Naive thymus-derived CD4-positive, alpha-beta T cell (primary cell): ENCODE measurements around the gene FOSL1. TPM values are rescaled to one million over a fixed set of nuclear protein-coding genes. Genes with fewer than 3 reads are reported as not detected.
A peak's percentile ranks its signal among the peaks of the same experiment; 100 is the strongest.
"Not testable (repeated sequence)": the region's sequence is repeated elsewhere in the genome, so short reads cannot be mapped to it uniquely, and the experiment has no call there.

Experiments used
- ATAC-seq: fragments of 150-1000 bp; cut with Tn5 transposase; 2 replicates; pipeline ENCODE4 v1.10.0; 2021; ENCODE audit warnings: mild to moderate bottlenecking, moderate library complexity
- CTCF ChIA-PET: fragments of 350-600 bp; sonication (Branson Sonifier 250); formaldehyde crosslinking; loops from one replicate; lab custom pipeline; 2021; ENCODE audit warnings: antibody characterized with exemption; lab: Charles Lee
- POLR2A ChIA-PET: fragments of 350-600 bp; sonication (Branson Sonifier 250); formaldehyde crosslinking; loops from one replicate; lab custom pipeline; 2021; ENCODE audit warnings: antibody characterized with exemption, inconsistent platforms; lab: Charles Lee
- DNase-seq, 9 donors: peaks; one replicate each; pipeline versions ENCODE4 v3.0.0 to v3.0.0-alpha.2; 2020 to 2022; ENCODE audit warnings: mixed read lengths in 1 of 9
- H3K27ac ChIP-seq: one replicate; pipeline ENCODE4 v1.7.0; 2013; ENCODE audit warnings: mild to moderate bottlenecking, low read depth, low read length, moderate library complexity
- H3K27me3 ChIP-seq, 2 donors: one replicate each; pipeline ENCODE4 v1.7.0; 2013; ENCODE audit warnings: low read length in 2 of 2, mild to moderate bottlenecking in 2 of 2, moderate library complexity in 2 of 2; ENCODE audit not compliant: control insufficient read depth in 2 of 2, insufficient read depth in 2 of 2
- H3K36me3 ChIP-seq, 3 experiments: 1 replicate in 2 of 3; 2 replicates in 1 of 3; pipeline ENCODE4 v1.7.0; 2013; ENCODE audit warnings: low read length in 3 of 3, mild to moderate bottlenecking in 3 of 3, moderate library complexity in 1 of 3; ENCODE audit not compliant: insufficient read depth in 3 of 3, control insufficient read depth in 2 of 3
- H3K4me1 ChIP-seq, 2 donors: one replicate each; pipeline ENCODE4 v1.7.0; 2013; ENCODE audit warnings: low read length in 2 of 2, mild to moderate bottlenecking in 2 of 2, moderate library complexity in 1 of 2; ENCODE audit not compliant: control insufficient read depth in 2 of 2, insufficient read depth in 2 of 2
- H3K4me3 ChIP-seq: 2 replicates; pipeline ENCODE4 v1.7.0; 2013; ENCODE audit warnings: mild to moderate bottlenecking, low read length
- H3K9me3 ChIP-seq, 3 experiments: 1 replicate in 2 of 3; 2 replicates in 1 of 3; pipeline ENCODE4 v1.7.0; 2013; ENCODE audit warnings: low read length in 3 of 3; ENCODE audit not compliant: control insufficient read depth in 2 of 3
- H3K27ac Mint-ChIP-seq, 9 donors: one replicate each; pipeline ENCODE4 v1.8.0; 2020 to 2022; ENCODE audit warnings: mixed read lengths in 9 of 9, mild to moderate bottlenecking in 8 of 9, moderate library complexity in 5 of 9, inconsistent platforms in 2 of 9
- H3K27me3 Mint-ChIP-seq, 5 donors: one replicate each; pipeline ENCODE4 v1.8.0; 2021 to 2022; ENCODE audit warnings: mixed read lengths in 5 of 5, mild to moderate bottlenecking in 1 of 5
- H3K36me3 Mint-ChIP-seq, 5 donors: one replicate each; pipeline ENCODE4 v1.8.0; 2020 to 2022; ENCODE audit warnings: mixed read lengths in 5 of 5, mild to moderate bottlenecking in 3 of 5, inconsistent platforms in 1 of 5
- H3K4me1 Mint-ChIP-seq, 7 donors: one replicate each; pipeline ENCODE4 v1.8.0; 2020 to 2022; ENCODE audit warnings: mixed read lengths in 7 of 7, mild to moderate bottlenecking in 3 of 7, inconsistent platforms in 1 of 7
- H3K4me3 Mint-ChIP-seq, 10 donors: one replicate each; pipeline ENCODE4 v1.8.0; 2020 to 2022; ENCODE audit warnings: mild to moderate bottlenecking in 10 of 10, mixed read lengths in 10 of 10, moderate library complexity in 6 of 10, inconsistent platforms in 2 of 10
- H3K9me3 Mint-ChIP-seq, 11 donors: one replicate each; pipeline ENCODE4 v1.8.0; 2020 to 2022; ENCODE audit warnings: mixed read lengths in 11 of 11, mild to moderate bottlenecking in 4 of 11, inconsistent platforms in 1 of 11, moderate library complexity in 1 of 11
- intact Hi-C, 2 donors: fragments of 100-400 bp; cut with micrococcal nuclease; formaldehyde crosslinking; loops; one replicate each; pipeline ENCODE4 v1.15.1; 2023
- polyA plus RNA-seq, 2 donors: library from polyadenylated mRNA; unstranded; fragments of 300-500 nt; fragmentation: Illumina TruSeq; gene quantifications; one replicate each; pipeline ENCODE4 v1.2.3, GENCODE V29; 2021
- total RNA-seq, 6 experiments: library from RNA in 5 of 6; stranded (reverse) in 5 of 6; gene quantifications; 1 replicate in 5 of 6; 2 replicates in 1 of 6; pipeline ENCODE4 v1.2.3 and lab custom pipeline; 2021 to 2026

The FOSL1 gene
- total and polyA plus RNA-seq, 7 experiments from 2014 or later = 2.8 to 25.7 (median 4.0) TPM; not detected in 4

DNA sequence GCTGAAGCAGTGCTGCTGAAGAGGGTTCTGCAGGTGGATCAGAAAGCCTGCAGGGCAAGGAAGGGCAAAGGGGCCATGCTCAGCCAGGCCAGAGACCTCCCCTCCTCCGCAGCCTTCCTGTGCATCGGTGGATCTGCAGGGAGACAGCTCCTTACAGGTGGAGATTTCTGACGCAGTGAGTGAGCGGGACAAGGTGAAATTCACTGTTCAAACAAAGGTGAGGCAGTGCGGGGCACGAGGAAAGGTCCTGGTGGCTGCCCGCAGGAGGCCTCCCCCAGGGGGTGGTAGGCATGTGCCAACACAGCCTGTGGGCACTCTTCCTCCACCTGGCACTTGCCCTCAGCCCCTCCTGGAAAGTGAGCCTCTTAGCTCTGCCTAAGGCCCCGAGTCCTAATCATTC lies 50.8 kb downstream of the FOSL1 start:
- ATAC-seq (no peak), DNase-seq (peak in 1 of 9 donors; percentile 22)
- H3K4me3 ChIP-seq = no peak overlapping the region
- intact Hi-C loops = no loop called here
- H3K27ac Mint-ChIP-seq = no peak overlapping the region
- H3K4me1 Mint-ChIP-seq = peaks cover 13 to 18% (median 16%) of the 10 kb centered on the region in 7 donors
- H3K27ac ChIP-seq = no peak overlapping the region
- peaks cover 1 to 35% (median 22%) of the 10 kb centered on the region in 5 donors for H3K36me3 Mint-ChIP-seq
- POLR2A ChIA-PET = interaction anchor here (0.7 to 1.8 kb wide), 3 partner anchors 9 to 189 kb away, joined by 3 to 5 read pairs (median 4); partner anchors contain the start of gene SNX32
- H3K9me3 Mint-ChIP-seq = peaks cover 0 to 6% (median 0%) of the 10 kb centered on the region in 11 donors
- H3K36me3 ChIP-seq = peaks cover 13 to 37% (median 15%) of the 10 kb centered on the region in 3 experiments
- peak overlapping the region in 1 of 10 donors; percentile 23 for H3K4me3 Mint-ChIP-seq
- CTCF ChIA-PET = no interaction called here
- H3K9me3 ChIP-seq = peaks cover 0 to 8% (median 0%) of the 10 kb centered on the region in 3 experiments
- no peaks in the 10 kb centered on the region for H3K27me3 ChIP-seq
- peaks cover 0 to 3% of the 10 kb centered on the region in 2 donors for H3K4me1 ChIP-seq
- no peaks in the 10 kb centered on the region for H3K27me3 Mint-ChIP-seq

- Mint-ChIP-seq H3K36me3 (peaks cover 0 to 29% (median 15%) of the 10 kb centered on the region in 5 donors), H3K4me1 (peaks cover 7 to 11% (median 10%) of the 10 kb centered on the region in 7 donors), H3K27ac (peak overlapping the region in 2 of 9 donors; percentile 38 to 58)
- ChIA-PET CTCF (interaction anchor here (0.6 to 1.2 kb wide), 2 partner anchors 31 to 108 kb away, joined by 3 read pairs; no protein-coding TSS in a partner anchor), POLR2A (interaction anchor here (0.7 to 1.8 kb wide), 6 partner anchors 8 to 188 kb away, joined by 3 to 5 read pairs (median 4); partner anchors contain the start of gene SNX32)
- H3K9me3 ChIP-seq, intact Hi-C loops, ATAC-seq, H3K27me3 Mint-ChIP-seq, H3K27me3 ChIP-seq, H3K4me3 ChIP-seq, DNase-seq, H3K9me3 Mint-ChIP-seq, H3K27ac ChIP-seq, H3K4me1 ChIP-seq, H3K4me3 Mint-ChIP-seq: not testable (repeated sequence)
- H3K36me3 ChIP-seq = peaks cover 6 to 30% (median 10%) of the 10 kb centered on the region in 3 experiments
Measured at GRCh38 chr11:65848693-65849092, 51.5 kb downstream of the FOSL1 start.

DNA sequence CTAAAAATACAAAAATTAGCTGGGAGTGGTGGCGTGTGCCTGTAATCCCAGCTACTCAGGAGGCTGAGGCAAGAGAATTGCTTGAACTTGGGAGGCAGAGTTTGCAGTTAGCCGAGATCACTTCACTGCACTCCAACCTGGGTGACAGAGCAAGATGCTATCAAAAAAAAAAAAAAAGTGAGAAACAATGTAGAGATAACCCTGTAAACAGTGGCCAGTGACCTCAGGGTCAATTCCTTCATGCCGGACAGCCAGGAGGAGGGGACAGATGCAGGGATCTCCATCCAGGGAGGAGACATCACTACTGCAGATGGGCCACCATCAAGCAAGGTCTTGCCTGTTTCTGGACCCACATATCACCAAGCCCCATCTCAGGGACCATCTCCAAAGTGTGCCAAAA lies 52.4 kb downstream of the FOSL1 start:
- Mint-ChIP-seq H3K36me3 (peaks cover 0 to 20% (median 10%) of the 10 kb centered on the region in 5 donors), H3K27ac (peak overlapping the region in 2 of 9 donors; percentile 33 to 42), H3K4me3 (no peak overlapping the region), H3K4me1 (peaks cover 3 to 6% (median 4%) of the 10 kb centered on the region in 7 donors), H3K27me3 (no peaks in the 10 kb centered on the region), H3K9me3 (peaks cover 0 to 6% (median 0%) of the 10 kb centered on the region in 11 donors)
- ChIA-PET CTCF (interaction anchor here (0.7 to 1.5 kb wide), 3 partner anchors 15 to 225 kb away, joined by 3 to 4 read pairs (median 3); no protein-coding TSS in a partner anchor), POLR2A (interaction anchor here (1.0 to 1.4 kb wide), 3 partner anchors 10 to 43 kb away, joined by 3 to 5 read pairs (median 3); partner anchors contain the start of gene CCDC85B)
- Histone ChIP-seq H3K27me3 (no peaks in the 10 kb centered on the region), H3K9me3 (peaks cover 0 to 8% (median 0%) of the 10 kb centered on the region in 3 experiments), H3K36me3 (peaks cover 0 to 21% (median 10%) of the 10 kb centered on the region in 3 experiments), H3K4me3 (no peak overlapping the region), H3K27ac (no peak overlapping the region), H3K4me1 (no peaks in the 10 kb centered on the region)
- ATAC-seq (no peak), DNase-seq (no peak)
- intact Hi-C loops = no loop called here

DNA sequence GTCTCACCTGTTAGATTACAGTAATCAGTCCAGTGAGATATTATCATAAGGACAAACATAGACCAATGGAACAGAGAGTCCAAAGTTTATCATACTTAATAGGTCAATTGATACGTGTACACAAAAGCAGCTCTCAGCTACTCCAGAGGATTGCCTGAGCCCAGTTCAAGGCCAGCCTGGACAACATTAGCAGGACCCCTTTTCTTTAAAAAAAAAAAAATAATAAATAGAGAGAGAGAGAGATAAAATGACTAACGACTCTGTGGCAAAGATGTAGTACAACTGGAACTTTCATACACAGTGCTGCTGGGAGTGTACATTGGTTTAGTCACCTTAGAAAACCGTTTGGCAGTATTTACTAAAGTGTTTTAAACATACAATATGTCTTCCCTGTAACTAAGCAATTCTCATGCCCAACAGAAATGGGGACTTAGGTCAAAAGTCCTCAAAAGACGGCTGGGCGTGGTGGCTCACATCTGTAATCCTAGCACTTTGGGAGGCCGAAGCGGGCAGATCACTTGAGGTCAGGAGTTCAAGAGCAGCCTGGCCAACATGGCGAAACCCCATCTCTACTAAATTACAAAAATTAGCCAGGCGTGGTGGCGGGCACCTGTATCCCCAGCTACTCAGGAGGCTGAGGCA lies 55.8 kb downstream of the FOSL1 start:
- Mint-ChIP-seq H3K9me3 (no peaks in the 10 kb centered on the region), H3K27ac (no peak overlapping the region), H3K4me3 (no peak overlapping the region), H3K27me3 (no peaks in the 10 kb centered on the region), H3K36me3 (no peaks in the 10 kb centered on the region), H3K4me1 (peaks cover 0 to 1% (median 0%) of the 10 kb centered on the region in 7 donors)
- no peak overlapping the region for H3K27ac ChIP-seq
- ATAC-seq (no peak), DNase-seq (no peak)
- H3K4me1 ChIP-seq = no peaks in the 10 kb centered on the region
- no peak overlapping the region for H3K4me3 ChIP-seq
- intact Hi-C loops = no loop called here
- H3K36me3 ChIP-seq = no peaks in the 10 kb centered on the region
- POLR2A ChIA-PET = interaction anchor here (1.3 to 1.7 kb wide), 2 partner anchors 11 to 15 kb away, joined by 4 to 5 read pairs; partner anchors contain the start of gene SNX32
- no peaks in the 10 kb centered on the region for H3K9me3 ChIP-seq
- no peaks in the 10 kb centered on the region for H3K27me3 ChIP-seq
- CTCF ChIA-PET = interaction anchor here (0.7 to 1.3 kb wide), 2 partner anchors 8 to 66 kb away, joined by 3 read pairs; no protein-coding TSS in a partner anchor

DNA sequence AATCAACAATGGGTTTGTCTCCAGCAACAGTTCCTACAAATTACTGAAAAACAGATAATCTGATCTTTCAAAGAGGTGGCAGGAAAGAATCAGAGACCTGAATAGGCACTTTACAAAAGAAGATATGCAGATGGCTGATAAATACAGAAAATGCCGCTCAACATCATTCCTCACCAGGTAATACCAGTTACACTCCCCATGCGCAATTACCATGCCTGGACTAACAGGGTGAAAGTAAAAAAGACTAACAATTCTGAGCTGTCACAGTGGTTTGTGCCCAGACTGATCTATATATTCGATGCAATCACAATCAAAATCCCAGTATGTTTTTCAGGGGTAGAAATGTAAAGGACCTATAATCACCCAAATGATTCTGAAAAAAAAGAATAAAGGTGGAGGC lies 56.4 kb downstream of the FOSL1 start:
- ATAC-seq (no peak), DNase-seq (no peak)
- no peaks in the 10 kb centered on the region for H3K27me3 Mint-ChIP-seq
- Histone ChIP-seq H3K4me3 (no peak overlapping the region), H3K36me3 (no peaks in the 10 kb centered on the region), H3K9me3 (no peaks in the 10 kb centered on the region), H3K4me1 (no peaks in the 10 kb centered on the region), H3K27ac (no peak overlapping the region), H3K27me3 (no peaks in the 10 kb centered on the region)
- no peak overlapping the region for H3K4me3 Mint-ChIP-seq
- peaks cover 0 to 1% (median 0%) of the 10 kb centered on the region in 7 donors for H3K4me1 Mint-ChIP-seq
- CTCF ChIA-PET = interaction anchor here (0.7 to 1.0 kb wide), 2 partner anchors 17 to 284 kb away, joined by 3 to 4 read pairs; no protein-coding TSS in a partner anchor
- POLR2A ChIA-PET = interaction anchor here (1.3 kb wide), 1 partner anchor 16 kb away, joined by 5 read pairs; no protein-coding TSS in a partner anchor
- H3K9me3 Mint-ChIP-seq = no peaks in the 10 kb centered on the region
- no peak overlapping the region for H3K27ac Mint-ChIP-seq
- no peaks in the 10 kb centered on the region for H3K36me3 Mint-ChIP-seq
- intact Hi-C loops = no loop called here

DNA sequence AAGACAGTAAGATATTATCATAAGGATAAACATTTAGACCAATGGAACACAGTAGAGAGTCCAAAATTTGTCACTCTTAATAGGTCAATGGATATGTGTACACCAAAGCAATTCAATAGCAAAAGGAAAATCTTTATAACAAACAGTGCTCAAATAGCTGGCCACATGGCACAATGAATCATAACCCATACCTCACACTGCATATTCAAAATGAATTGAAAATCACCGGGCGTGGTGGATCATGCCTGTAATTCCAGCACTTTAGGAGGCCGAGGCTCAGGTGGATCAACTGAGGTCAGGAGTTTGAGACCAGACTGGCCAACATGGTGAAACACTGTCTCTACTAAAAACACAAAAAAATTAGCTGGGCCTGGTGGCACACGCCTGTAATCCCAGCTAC lies 58.0 kb downstream of the FOSL1 start:
- DNase-seq = no peak
- no peaks in the 10 kb centered on the region for H3K27me3 Mint-ChIP-seq
- no peak overlapping the region for H3K4me3 Mint-ChIP-seq
- Histone ChIP-seq H3K4me1 (no peaks in the 10 kb centered on the region), H3K27me3 (no peaks in the 10 kb centered on the region), H3K27ac (no peak overlapping the region), H3K9me3 (no peaks in the 10 kb centered on the region), H3K4me3 (no peak overlapping the region), H3K36me3 (no peaks in the 10 kb centered on the region)
- no peaks in the 10 kb centered on the region for H3K9me3 Mint-ChIP-seq
- intact Hi-C loops = no loop called here
- CTCF ChIA-PET = interaction anchor here (0.6 kb wide), 1 partner anchor 10 kb away, joined by 3 read pairs; no protein-coding TSS in a partner anchor
- peaks cover 0 to 1% (median 0%) of the 10 kb centered on the region in 7 donors for H3K4me1 Mint-ChIP-seq
- POLR2A ChIA-PET = interaction anchor here (0.6 kb wide), 1 partner anchor 47 kb away, joined by 3 read pairs; no protein-coding TSS in a partner anchor
- ATAC-seq = no peak
- H3K27ac Mint-ChIP-seq = no peak overlapping the region
- no peaks in the 10 kb centered on the region for H3K36me3 Mint-ChIP-seq
